GM12872 (cell line): Measurements from ENCODE around the gene LYL1.

Source experiments
- TF ChIP-seq, protein P1 (sequence below): IDR thresholded peaks from 3 replicates; pipeline ENCODE4 v1.5.1; 2011; ENCODE audit warnings: low read depth, mild to moderate bottlenecking, low read length, moderate library complexity; ENCODE audit not compliant: insufficient read depth

LYL1 gene

DNA sequence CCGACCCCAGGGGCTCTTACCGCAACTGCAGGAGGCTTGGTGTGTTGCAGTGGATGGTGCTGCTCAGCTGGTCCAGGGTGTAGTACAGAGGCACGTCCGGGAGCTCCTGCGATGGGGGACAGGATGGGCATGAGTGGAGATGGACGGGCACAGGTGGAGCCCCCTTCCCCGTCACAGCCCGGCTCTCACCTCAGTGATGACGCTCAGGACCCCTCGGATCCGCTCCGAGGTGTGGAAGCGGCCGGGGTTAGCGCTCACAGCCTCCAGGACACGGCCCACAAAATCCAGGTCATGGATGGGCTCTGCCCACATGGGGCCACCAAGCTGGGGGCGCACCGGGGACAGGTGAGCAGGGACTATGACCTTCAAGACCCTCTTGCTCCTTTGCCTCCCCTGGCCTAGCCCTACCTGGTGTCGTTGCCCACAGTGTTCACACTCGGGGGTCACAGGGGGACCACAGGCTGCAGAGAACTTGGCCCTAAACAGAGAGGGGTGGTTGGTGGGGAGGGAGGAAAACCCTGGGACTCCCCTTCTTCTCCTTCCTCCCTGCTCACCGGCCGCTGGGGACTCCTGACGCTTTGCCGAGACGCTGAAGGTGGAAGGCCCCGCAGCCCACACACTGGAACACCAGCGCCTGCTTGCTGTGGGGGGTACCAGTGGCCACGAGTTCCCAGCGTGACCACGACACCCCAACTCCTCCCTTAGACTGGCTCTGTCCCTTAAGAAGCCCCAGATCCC, 6.9 kb upstream of the LYL1 start:
- TF ChIP-seq, protein P1, sequence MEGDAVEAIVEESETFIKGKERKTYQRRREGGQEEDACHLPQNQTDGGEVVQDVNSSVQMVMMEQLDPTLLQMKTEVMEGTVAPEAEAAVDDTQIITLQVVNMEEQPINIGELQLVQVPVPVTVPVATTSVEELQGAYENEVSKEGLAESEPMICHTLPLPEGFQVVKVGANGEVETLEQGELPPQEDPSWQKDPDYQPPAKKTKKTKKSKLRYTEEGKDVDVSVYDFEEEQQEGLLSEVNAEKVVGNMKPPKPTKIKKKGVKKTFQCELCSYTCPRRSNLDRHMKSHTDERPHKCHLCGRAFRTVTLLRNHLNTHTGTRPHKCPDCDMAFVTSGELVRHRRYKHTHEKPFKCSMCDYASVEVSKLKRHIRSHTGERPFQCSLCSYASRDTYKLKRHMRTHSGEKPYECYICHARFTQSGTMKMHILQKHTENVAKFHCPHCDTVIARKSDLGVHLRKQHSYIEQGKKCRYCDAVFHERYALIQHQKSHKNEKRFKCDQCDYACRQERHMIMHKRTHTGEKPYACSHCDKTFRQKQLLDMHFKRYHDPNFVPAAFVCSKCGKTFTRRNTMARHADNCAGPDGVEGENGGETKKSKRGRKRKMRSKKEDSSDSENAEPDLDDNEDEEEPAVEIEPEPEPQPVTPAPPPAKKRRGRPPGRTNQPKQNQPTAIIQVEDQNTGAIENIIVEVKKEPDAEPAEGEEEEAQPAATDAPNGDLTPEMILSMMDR, result no peak

DNA sequence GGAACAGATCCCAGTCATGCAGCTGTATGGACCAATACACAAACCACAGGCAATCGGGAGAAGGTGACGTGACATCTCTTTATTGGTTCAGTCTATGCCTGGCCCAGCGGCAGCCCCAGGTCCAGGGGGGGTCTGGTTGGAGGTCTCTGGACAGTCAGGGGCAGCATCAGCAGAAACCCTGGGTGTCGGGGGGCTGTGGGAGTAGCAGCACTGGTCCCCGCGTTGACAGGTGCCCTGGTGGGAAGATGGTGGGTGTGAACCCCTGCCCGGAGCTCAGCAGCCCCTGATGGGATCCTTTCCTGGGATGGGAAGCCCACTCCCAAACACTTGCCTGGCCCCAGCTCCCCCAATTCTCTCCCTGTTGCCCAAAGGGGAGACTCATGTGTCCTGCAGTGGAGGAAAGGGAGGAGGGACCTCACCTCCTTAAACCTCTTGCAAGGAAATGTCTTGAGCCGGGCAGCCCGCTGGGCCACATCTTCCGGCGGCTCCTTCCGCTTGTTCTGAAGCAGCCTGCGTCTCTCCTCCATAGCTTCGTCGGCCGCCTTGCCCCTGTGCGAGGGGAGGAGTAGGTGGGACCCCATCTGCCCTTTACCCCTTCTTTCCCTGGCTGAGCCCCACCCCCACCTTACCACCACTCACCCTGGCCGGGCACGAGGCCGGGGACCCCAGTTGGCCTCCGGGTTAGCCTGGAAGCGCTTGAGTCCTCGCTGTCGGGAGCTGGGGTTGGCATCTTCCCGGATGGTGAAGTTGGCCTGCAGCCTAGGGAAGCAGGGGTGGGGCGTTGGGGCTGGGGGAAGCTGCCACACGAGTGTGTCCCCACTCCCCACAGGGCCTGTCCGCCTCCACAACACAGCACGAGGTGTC, 2.4 kb upstream of the LYL1 start:
- TF ChIP-seq, protein P1, result no peak

DNA sequence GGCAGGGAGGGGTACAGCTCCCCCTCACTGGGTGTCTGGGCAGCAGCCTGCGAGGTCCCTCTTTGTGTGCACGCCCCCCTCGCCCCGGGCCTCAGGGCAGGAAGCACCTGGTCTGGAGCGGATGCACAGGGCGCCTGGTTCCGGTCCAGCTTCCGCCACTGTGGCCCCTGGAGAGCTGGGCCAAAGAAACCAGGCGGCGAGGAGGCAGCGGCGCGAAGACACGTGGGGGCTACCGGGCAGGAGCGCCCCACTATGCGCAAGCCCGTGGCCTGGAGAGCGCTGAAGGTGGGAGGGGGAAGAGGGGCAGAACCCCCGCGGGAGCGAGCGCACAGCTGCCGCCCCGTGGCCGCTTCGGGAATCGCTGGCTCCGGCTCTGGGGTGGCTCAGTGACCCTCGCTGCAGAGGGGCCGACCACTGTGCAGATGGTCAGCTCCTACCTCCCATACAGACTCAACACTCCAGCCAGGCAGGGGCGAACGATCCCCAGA, 1.7 kb upstream of the LYL1 start:
- TF ChIP-seq, protein P1, result peak; percentile 98

DNA sequence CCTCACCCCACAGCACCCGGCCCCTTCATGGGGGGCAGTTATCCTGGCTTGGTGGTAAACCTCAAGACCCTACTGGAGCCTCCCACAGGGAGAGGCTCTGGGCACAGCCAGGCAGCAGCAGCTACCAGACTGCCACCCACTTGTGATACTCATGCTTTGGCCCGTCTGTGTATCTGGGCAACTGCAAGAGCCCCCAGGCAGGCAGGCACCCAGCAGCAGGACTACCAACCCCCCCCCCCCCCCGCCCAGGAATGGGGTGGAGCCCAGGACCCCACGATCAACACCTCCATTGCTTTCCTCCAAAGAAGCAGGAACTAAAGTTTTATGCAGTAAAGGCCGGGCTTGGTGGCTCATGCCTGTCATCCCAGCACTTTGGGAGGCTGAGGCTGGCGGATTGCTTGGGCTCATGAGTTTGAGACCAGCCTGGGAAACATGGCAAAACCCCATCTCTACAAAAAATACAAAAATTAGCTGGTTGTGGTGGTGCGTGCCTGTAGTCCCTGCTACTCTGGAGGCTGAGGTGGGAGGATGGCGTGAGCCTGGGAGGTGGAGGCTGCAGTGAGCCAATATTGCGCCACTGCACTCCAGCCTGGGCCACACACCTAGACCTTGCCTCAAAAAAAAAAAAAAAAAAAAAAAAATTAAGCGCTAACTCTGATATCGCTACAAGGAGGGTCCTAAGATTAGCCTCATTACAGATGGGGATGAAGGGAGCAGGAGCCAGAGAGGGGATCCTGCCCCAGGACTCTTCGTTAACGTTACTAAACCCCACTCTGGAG, 1.1 kb upstream of the LYL1 start:
- TF ChIP-seq, protein P1, result no peak

DNA sequence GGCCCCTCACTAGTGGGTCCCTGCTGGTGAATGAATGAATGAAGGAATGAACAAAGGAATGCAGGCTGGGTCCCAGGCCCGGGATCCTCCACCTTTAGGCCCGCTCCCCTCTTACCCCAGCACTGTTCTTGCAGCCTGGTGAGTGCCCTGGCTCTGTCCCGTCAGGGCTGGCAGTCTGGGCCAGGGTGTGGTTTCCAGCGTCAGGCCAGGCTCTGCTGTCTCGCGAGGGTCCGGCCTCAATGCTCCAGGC, 317 bp downstream of the LYL1 start:
- TF ChIP-seq, protein P1, result no peak

DNA sequence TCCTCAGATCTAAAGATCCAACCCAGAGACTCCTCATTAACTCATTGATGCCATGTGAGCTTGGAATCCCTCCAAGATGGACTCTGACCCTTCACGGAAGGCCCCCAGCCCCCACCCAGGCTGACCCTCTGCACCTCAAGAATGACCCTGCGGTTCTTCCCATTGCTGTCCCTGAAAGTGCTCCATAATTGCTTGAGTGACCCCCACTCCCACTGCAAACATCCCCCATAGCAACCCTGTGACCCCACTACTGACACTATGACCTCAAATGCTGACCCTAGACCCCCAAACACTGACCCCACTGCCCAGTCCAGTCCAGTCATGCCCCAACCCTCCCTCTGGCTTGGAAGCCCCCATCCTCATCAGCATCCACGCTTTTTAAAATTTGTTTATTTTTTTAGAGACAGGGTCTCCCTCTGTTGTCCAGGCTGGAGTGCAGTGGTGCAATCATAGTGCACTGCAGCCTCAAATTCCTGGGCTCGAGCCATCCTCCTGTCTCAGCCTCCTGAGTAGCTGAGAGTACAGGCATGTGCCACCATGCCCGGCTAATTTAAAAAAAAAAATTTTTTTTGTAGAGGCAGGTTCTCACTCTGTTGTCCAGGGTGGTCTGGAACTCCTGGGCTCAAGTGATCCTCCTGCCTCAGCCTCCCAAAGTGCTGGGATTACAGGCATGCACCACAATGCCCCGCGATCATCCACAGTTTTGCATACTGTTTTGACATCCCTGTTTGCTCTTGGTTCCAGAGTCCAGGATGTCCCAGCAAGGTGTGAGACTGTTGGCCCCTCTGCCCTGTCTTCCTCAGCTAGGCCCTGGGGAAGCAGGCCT, 855 bp downstream of the LYL1 start:
- TF ChIP-seq, protein P1, result no peak
